Ramos (cell line): ENCODE measurements around the gene CCDC86.

Source experiments
- in situ Hi-C: fragments of 300-500 bp; cut with MboI; formaldehyde crosslinking; loops from one replicate; pipeline ENCODE4 v1.14.3; 2022; ENCODE audit warnings: low sequenced_read_pairs; ENCODE audit not compliant: unreplicated experiment

Gene CCDC86

DNA sequence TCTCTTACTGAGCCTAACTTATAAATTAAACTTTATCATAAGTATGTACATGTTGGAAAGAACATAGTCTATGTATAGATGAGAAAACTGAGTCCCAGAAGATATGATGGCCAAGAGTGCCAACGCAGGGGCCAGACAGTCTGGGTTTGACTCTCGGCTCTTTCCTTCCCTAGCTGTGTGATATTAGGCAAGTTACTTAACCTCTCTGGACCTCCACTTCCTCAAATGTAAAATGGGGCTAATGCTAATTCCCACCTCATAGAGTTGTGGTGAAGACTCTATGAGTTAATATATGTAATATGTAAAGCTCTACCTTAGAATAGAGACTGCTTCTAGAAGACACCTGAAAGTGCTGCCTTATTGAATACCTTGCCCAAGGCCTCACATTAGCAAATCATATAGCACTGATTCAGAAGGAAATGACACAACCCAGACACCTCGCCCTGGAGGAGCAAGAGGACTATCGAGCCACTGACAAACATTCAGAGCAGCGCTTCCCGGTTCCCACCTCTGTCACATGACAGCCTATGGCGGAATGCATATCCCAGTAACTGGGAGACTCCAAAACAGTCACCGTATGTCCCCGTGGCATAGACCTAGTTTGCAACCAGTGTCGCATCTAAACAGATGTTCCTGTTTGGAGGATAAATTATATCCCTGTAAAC, 11.3 kb upstream of the CCDC86 start:
- in situ Hi-C loops, result no loop called here

DNA sequence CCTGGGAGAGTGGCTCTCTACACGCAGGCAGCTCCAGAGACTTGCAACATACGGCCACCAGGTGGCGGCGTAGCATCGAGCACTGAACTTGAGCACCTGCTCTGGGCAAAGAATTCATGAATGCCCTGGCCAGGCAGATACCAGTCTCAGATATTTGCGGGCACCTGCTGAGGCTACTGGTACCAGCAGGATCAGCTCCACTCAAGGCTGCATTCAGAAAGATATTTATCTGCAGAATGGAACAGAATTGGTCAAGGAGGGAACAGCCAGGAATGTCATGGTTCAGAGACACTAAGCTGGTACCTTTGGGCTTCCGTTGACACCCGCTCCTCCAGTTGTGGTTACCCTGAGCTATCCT, 10.8 kb upstream of the CCDC86 start:
- in situ Hi-C loops, result no loop called here

DNA sequence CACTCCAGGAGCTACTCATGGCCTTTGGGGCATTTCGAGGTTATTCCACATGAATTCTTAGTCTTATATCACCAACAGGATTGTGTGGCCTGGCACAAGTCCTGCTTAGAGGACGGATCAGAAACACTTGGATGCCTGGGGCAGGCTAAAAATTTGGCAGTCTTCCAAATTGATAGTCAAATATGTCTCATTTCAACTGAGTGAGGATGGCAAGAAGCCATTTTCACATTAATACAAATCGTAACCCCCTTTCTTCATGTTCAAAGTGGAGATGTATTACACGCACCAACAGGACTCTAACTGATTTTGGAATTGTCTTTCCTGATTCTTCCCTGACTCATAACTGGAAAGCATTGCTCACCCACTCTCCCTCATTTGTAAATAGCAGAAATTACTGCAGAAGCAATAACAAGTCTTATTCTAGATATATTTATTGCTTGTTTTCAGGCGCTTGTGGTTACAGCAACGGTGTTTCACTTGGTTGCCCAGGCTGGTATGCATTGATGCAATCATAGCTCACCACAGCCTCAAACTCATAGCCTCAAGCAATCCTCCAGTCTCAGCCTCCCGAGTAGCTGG, 10.3 kb upstream of the CCDC86 start:
- in situ Hi-C loops, result no loop called here

DNA sequence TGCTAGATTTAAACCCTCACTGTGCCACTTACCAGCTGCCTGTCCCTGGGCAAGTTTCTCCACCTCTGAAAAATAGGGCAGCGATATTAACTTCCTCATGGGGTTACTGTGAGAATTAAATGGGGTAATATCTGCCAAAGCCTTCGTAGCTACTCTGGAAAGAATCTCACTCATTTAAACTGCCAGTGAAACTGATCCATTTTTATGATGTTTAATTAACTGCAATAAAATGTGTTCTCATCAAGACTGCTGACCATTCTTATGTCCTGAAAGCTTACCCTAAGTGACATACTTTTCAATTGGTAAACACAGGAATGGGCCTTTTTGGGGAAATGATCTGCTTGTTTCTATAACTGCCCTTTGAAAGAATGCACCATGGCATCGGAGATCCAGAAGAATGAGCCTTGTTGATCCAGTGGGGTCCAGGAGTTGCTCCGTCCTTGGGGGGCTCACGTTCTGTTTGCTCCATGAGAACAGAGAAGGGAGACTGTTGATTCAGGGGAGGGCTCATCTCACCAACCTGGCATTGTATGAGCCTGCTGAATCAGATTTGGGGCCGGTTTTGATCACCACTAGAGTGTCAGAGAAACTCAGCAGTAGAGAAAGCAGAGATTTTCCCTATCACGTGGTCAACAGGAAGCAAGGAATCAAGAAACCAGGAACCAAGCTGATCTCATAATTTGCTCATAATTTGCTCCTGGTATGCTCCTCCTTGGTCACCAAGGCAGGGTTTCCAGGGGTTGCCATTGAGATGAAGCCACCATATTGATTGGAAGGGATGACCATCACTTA, 7.0 kb upstream of the CCDC86 start:
- in situ Hi-C loops, result no loop called here

DNA sequence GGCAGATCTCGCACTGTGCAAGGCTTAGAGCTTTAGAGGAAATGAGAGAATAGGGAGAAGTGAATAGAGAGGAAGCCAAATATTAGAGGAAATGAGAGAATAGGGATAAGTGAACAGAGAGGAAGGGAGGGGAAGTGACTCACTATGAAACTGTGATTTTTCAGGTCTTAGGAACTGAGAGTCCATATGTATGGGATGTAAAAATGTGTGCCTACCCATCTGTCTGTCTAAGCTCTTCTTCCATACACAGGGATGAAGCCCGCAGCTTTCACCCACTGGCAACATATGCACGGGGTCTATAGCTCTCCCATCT, 6.4 kb upstream of the CCDC86 start:
- in situ Hi-C loops, result no loop called here

DNA sequence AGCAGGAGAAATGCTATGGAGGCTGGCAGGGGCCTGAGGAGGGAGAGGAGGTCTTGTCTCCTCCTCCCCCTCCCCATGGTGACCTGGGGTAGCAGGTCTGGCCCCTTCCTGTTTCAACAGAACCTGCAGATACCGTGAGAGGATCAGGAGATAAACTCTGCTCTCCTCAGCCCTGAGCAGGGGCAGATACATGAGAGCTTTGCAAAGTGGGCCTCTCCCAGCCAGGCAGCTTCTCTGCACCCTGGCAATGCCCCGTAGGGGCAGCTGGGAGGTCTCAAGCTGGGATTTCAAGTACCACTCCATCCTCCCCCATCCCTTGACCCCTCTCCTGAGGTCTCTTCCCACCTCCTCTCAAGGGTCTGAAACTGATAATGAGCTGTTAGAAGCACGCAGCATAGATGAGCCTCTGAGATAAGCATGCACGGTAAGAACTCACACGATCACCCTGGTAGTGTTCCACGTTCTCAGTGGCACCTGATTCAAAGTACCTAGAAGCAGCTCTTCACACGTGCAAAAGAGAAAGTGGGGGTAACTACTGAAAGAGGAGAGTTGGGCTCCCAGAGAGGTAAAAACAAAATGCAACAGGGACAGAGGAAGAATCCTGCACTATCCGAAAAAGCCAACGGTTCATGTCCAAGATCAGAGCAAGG, 4.9 kb upstream of the CCDC86 start:
- in situ Hi-C loops, result no loop called here

DNA sequence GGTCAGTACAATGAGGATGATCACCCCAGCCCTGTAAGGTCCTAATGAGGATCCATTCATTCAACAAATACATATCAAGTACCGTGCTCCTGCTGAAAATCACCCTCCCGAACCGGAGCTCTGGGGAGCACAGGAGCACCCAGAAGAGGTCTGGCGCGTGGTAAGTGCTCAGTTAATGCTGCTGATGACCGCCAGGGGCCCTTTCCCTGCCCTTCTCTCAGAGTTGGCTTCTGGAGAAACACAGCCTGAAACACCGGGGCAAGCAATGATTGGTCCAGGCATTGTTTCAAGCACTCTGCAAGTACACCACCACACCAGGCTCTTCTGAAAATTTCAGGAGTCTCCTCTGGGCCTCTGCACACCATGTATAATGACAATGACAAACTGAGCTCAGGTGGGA, 3.8 kb upstream of the CCDC86 start:
- in situ Hi-C loops, result no loop called here

DNA sequence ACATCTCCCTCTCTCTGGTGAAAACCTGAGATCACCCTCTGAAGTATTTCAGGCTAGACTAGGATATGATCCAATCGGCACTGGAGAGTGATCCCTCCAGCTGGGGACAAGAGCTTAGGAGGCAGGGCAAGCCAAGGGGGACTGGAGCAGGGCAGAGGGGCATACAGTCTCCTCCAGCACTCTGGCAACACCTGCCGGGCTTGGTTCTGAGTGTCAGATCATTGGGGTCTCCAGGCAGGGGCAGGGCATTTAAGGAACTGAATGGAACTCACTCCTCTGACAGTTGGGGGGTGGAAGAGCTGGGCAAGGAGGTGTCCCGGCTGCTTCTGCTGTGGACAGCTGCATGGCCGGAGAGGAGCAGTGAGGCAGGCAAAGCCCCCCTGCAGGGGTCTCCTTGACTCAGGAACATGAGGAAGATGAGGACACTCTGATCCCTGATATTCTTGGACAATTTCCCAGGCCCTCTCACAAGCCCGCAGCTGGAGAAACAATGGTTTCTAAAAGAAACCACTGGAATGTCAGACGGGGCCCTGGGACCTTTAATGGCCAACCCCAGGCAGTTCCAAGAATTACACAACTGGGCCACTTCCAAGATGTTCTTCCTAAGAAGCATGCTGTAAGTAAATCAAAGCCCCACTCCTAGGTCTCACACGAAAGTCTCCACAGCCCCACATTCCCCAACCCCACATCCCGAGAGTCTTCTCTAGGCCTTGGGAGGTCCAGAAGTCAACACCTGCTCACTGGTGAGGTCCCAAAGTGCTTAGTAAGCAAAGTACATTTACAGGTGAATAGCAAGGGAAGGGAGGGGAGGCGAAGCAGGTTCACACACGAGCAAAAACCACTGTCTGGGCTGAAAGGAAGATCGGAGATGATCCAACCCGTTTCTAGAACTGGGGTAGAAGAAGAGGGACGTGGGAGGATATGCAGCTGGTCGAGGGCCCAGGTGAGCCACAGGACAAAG, 1.2 kb upstream of the CCDC86 start:
- in situ Hi-C loops, result no loop called here

DNA sequence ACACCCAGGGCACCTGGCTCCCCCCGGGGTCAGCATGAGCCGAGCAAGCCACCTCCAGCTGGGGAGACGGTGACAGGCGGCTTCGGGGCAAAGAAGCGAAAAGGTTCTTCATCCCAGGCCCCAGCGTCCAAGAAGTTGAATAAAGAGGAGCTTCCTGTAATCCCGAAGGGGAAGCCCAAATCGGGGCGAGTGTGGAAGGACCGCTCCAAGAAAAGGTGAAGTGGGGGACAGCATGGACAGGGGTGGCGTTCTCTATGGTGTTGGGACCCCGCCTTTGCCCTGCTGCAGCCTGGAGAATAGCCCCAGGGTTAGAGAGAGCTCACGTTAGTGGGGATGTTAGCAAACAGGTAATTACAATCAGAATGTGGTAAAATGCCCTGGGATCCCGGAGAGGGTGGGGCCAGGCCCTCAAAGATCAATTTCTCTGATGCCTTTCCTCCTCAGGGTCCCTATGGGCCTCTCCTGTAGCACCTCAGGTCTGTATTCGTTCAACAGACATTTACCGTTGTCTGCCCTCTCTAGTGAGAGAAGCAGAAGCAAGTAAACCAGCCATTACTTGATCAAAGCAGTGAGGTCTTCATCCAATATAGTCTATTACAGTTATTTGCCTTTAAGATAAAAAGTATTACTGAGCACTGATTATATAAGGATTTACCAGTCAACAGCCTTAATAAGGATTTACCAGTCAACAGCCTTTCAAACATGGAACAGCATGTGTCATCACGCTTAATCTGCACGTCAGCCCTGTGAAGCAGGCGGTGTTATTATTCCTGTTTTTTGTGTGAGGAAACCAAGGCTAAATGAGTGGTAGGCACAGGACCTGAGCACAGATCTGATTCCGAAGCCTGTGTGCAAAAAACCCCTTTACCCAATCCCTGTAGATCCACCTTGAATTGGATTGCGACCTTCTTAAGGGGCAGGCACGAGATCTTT, 1.0 kb downstream of the CCDC86 start:
- in situ Hi-C loops, result no loop called here

DNA sequence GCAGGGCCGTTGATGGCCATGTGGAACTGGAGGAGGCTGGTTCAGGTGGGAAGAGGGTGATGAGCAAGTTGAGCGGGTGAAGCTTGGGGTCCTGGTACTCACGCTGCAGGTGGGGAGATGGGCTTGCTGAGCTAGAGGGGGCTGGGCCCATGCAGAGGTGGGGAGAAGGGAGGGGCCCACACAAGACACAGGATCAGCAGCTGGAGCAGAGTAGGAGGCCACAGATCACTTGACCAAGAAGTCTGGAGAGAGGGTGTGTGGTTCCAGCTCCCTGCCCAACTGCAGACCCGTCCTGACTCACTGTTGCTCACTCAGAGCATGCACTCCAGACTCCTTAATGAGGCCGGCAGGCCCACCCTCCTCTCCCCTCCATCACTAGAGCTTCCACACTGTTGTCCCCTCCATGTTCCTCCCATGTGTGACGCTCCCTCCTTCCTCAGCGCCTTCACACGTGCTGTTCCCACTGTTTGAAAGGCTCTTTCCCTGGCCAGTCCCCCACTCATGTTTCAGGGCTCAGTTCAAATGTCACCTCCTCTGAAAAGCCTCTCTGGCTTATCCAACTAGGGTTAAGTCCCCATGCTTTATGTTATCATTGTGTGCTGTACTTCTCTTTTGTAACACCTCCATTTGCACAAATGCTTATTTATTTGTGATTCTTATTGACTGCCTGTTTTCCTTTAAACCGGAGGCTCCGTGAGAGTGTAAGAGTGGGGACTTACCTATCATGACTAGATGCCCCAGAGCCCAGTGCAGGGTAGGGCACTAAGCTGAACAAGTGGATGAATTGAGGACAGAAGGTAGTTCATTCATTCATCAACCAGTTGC, 2.3 kb downstream of the CCDC86 start:
- in situ Hi-C loops, result no loop called here

DNA sequence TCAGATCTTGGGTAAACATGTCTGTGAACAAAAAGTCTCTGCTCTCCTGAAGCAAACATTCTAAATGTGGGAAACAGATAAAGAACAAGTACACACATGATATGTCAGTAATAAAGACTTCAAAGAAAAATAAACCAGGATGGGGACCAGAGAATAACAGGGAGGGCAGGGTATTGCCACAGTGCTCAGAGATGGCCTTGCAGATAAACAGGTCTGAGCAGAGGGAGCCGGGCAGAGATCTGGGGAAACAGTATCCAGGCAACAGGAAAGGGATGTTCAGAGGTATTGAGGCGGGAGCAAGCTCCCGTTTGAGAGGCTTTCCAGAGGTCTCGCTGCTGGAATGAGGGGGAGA, 2.9 kb downstream of the CCDC86 start:
- in situ Hi-C loops, result no loop called here

DNA sequence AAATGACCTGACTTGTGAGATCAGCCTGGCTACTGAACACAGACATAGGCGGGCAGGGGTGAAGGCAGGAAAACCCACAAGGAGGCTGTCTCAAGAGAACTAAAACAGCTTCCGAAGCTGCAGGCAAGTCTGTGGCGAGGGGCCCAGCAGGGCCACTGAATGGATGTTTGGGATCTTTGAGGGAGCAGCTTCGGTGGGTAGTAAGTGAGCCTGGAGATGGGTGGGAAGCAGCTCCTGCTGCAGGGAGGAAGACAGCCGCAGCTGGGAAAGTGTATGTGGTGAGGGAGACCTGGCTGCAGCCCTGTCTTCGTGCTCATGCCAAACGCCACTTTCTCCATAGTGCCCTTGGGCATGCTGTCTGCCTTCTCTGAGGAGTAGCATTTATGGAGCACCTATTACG, 3.4 kb downstream of the CCDC86 start:
- in situ Hi-C loops, result no loop called here

DNA sequence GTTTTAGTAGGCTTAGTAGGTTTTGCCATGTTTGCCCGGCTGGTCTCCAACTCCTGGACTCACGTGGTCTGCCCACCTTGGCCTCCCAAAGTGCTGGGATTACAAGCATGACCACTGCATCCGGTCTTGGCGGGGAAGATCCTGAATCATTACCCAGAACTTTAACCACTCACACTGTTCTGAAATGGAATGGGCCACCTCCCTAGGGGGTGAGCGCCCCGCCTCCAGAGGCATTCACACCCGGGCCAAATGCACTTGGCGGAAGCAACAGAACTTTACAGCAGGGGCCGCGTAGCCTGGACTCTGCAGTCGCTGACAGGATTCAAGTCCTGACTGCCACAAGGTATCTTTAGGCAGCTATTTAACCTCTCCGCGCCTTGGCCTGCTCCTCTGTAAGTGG, 5.4 kb downstream of the CCDC86 start:
- in situ Hi-C loops, result no loop called here

DNA sequence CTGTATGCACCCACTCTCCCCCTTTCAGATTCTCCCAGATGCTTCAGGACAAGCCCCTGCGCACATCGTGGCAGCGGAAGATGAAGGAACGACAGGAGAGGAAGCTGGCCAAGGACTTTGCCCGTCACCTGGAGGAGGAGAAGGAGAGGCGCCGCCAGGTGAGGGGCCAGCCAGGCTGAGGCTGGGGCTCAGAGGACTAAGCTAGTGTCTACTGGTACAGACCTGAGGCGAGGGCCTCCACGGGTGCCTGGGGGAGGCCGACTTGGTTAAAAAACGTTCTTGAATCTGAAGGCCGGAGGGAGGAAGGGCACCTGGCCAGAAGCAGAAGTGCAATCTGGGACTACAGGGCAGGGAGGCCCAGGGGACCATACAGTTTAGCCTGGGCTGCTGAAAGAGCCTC, 6.0 kb downstream of the CCDC86 start:
- in situ Hi-C loops, result no loop called here

DNA sequence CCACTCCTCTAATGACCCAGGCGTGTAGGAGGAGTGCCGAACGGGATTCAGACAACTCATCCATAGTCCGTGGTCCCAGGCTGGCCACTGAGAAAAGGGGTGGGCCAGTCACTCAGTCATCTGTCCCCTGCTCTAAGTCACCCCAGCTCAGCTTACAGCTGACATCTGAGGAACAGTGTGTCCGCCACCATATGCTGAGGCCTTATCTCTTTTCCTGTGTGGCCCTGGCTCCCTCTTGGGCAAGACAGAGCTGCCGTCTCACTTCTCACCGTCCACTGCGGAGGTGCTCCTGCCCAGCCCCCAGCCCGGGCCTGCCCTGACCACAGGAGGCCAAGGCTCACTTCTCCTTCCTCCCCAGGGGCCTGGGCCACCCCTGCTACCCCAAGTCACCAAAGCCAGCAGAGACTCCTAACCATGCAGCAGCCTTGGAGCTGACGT, 6.8 kb downstream of the CCDC86 start:
- in situ Hi-C loops, result no loop called here

DNA sequence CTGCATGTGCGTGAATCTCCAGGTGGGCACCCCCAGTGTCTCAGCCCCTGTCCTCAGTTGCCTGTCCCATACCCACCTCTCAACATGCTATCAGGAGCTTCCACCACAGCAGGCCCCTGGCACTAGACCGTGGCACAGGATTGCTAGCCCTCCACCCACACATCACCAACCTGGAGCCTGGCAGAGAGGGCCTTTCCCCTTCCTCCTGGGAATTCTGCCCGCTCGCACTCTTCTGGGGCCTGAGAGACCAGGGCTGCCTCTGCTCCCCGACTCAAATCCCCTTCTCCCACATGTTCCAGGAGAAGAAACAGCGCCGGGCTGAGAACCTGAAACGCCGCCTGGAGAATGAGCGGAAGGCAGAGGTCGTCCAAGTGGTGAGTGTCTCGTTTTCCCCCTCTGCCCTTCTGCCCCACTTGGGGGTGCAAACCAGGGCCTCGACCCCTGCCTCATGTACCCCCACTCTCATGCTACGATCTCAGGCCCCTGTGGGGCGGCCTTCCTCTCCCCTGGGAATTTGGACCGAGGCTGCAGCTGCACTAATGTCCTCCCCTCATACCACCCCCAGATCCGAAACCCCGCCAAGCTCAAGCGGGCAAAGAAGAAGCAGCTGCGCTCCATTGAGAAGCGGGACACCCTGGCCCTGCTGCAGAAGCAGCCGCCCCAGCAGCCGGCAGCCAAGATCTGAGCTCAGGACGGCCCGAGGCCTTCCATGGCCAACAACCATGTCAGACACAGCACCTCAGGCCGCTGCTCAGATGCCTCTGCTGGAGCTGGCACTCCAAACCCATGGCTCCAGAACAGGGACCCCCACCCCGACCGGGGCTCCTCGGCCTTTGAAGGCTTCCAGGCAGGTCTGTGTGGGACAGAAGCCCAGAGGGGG, 8.0 kb downstream of the CCDC86 start:
- in situ Hi-C loops, result no loop called here

DNA sequence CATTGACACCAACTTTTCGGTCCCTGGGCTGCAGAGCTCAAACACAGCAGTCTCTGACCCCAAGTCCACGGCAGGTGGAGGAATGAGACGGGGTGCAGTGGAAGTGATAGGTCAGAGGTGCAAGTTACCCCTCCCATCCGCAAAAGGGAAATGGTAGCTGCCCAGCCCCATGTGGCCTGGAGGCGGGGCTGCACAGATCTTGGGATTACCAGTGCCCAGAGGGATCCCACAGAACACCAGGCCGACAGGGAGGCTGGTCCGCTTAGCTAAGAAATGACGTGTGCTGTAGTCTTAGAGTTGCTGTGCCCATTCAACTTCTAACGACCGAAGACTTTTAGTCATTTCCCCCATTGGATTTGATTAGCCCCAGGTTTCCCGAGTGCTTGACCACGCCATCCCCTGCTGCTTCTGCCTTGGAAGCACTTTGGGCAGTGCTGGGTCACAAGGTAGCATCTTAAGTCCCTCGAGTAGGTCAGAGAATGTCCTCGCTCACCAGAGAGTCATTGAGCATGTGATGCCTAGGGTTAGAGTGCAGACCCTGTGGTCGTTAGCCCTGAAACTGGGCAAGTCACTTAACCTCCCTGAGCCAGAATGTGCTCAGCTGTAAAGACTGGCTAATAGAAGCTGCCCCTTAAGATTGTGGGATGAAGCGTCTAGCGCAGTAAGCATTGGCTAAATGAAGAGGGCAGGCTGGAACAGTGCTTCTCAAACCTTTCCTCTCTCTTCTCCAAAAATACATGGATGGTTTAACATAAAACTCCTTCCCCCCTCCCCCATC, 9.6 kb downstream of the CCDC86 start:
- in situ Hi-C loops, result no loop called here
